HG03457 (cell line): Measurements from ENCODE around the gene CKMT1A.
"Not testable (repeated sequence)": the region's sequence is repeated elsewhere in the genome, so short reads cannot be mapped to it uniquely, and the experiment has no call there.

Experiments used
- ATAC-seq: cut with Tn5 transposase; IDR thresholded peaks from one replicate; pipeline ENCODE4 v1.9.1; 2021; ENCODE audit warnings: moderate number of reproducible peaks; ENCODE audit not compliant: unreplicated experiment

The CKMT1A gene

GRCh38 chr15:43693148-43694022, at the start of gene CKMT1A:
Gene CKMT1A (plus strand): TSS chr15:43693859. CDS start chr15:43694051, 192 bp downstream.
- ATAC-seq, result not testable (repeated sequence)

- ATAC-seq, result no peak
Observed at GRCh38 chr15:43648649-43649429, 44.8 kb upstream of the CKMT1A start, which contains the start of gene CATSPER2. Gene CATSPER2 (minus strand): TSS chr15:43648844. CDS start chr15:43648061, 783 bp downstream.

GRCh38 chr15:43649430-43649926, 44.2 kb upstream of the CKMT1A start:
- ATAC-seq, result not testable (repeated sequence)

- ATAC-seq, result not testable (repeated sequence)
Observed at GRCh38 chr15:43659727-43660126, 33.9 kb upstream of the CKMT1A start.

GRCh38 chr15:43662293-43662692, 31.4 kb upstream of the CKMT1A start:
- not testable (repeated sequence) for ATAC-seq

DNA sequence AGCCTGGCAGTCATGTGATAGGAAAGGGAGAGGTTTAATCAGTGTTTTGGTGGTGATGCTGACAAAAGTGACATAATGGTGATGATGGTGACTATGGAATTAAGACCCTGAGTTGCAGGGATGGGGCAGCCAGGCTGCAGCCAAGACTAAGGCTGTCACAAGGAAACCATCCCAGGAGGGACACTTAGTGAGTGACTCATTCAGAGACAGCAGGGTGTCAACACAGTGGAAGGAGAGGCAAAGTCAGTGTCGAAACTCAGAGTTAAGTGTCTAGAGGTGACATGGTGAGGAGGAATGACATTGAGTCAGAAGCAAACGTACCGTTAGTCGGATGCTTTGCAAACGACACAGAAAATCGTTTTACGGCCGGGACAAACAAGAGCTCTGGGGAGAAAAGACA, 30.3 kb upstream of the CKMT1A start:
- ATAC-seq, result not testable (repeated sequence)

DNA sequence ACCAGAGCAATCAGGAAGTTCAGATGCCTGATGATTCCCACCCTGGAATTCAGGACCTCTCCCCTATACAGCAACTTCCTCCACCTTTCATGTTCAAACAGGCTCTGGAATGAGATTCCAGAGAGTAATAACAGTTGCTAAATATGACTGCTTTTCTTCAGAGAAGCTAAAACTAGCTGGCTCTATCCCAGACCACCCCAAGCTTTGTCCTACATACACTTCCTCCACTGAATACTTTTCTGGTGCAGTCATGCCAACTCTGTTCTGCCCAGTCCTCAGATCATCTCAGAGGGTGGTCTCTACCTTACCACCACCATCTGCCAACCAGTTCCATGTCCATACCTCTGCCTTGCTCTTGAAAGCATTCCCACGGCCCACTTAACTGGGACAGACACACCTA, 27.5 kb upstream of the CKMT1A start:
- ATAC-seq, result not testable (repeated sequence)

DNA sequence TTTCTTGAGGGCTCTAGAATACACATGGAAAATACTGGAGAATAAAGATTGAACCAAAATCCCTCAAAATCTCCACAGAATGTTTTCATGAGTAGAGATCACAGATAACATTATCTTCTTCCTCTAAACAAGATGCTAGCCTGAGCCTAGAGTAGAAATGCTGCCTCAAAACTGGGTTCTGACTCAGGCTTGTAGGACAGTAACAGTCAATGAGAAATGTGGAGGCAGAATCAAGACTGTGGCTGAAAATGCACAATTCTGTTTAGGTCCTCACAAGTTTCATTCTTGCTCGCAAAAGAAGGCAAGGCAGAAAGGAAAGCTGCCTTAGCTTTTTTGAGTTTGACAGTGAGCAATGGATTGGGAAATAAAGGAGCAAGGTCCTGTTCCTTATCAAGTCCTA, 19.5 kb upstream of the CKMT1A start:
- ATAC-seq, result not testable (repeated sequence)

- ATAC-seq, result peak; percentile 86
Observed at GRCh38 chr15:43689604-43690301, 3.9 kb upstream of the CKMT1A start.

DNA sequence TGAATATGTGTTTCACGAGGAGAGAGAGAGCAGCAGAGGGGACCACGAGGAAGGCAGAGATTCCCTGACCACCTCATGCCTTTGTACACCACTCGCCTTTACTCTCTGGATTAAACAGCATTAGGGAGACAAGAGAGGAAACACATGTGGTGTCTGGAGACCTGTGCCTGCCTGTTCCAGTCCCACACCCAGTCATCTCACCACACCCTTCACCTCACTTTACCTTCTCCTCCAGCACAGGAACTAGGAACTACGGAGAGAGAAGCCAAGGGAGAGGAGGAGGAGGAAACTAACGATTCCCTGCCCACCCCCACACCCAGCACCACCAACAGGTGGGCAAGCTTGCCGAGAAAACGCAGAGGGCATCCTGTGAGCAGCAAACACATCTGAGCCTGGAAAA, 980 bp upstream of the CKMT1A start:
- ATAC-seq, result not testable (repeated sequence)

DNA sequence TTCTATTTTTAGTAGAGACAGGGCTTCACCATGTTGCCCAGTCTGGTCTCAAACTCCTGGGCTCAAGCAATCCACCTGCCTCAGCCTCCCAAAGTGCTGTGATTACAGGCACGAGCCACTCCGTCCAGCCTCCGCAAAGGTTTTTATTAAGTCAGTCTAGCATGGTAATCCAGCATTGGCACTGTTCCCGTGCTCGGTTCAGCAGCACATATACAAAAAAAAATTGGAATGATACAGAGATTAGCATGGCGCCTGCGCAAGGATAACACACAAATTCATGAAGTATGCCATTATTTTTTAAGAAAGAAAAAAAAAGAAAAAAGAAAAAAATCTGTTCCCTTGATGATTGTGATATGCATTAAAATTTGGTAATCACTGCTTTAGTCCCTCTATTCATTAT, 8.5 kb downstream of the CKMT1A start:
- no peak for ATAC-seq

GRCh38 chr15:43702701-43703424, 9.2 kb downstream of the CKMT1A start:
- no peak for ATAC-seq

DNA sequence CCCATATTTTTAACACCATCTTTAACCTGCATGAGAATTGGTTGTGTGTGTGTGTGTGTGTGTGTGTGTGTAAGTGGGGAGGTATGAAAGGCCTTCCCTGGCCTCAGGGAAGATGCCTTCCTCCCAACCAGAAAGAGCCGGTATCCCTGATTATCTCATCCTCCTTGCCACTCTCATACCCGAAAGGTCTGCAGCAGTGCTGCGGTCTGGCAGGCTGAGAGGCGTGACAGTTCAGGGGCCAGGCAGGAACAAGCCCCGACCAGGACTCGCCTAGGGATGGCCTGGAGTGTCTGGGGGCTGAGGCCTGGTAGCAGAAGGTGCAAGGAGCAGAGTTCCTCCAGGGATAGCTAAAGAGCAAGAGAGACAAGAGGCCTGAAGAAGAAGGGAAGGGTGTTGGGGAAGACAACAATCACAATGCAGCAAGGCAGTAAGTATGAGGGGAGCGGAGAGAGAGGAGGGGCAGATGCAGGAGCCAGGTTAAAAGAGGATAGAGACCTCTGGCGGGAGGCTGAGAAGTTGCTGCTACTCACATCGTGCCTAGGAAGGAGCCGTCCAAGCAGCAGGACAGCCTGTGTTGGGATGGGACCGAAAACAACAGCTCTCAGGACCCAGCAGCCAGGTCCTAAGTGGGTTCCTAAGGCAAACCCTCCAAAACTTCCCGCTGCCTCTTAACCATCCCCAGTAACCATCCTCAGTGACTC, 16.9 kb downstream of the CKMT1A start:
- not testable (repeated sequence) for ATAC-seq

DNA sequence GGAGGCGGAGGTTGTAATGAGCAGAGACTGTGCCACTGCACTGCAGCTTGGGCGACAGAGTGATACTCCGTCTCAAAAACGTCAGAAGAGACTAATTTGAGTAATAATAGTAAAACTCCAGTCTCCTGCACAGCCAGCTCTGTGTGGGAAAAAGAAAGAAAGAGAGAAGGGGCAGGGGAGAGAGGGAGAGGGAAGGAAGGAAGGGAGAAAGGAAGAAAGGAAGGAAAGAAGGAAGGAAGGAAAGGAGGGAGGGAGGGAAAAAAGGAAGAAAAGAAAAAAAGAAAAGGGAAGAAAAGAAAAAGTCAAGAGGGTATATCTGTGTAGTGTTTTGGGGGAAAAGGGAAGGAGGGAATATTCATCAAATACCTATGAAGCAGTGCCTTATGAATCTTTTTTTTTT, 29.5 kb downstream of the CKMT1A start:
- ATAC-seq, result no peak

- not testable (repeated sequence) for ATAC-seq
Observed at GRCh38 chr15:43726306-43726705, 32.6 kb downstream of the CKMT1A start.

DNA sequence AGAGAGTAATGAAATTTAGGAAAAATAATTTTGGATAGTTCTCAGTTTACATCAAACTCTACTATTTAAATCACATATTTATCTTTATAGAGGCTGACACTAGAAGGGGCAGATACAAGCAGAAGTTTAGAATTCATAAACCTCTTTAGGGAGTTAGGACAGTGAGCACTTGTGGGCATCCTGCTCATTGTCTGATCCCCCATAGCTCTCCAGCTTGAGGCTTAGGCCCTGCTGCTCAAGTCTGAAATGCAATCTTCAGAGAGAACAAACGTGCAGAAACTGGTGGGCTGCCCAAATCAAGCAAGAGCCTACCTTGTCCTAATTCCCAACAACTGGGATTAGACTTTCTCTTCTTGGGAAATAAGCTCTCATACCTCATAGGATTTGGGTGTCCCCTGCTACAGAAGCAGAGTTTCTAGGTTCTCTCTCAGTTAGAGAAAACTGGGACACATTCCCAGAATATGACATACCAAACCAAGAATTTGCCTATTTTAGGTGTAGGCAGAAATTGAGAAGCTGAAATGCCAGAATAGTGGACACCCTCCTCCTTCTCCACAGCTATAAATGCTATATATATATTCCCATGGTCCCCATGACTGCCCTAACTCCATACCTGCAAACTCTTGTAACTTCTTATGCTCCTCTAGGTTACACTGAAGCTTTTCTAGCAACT, 34.5 kb downstream of the CKMT1A start:
- not testable (repeated sequence) for ATAC-seq

DNA sequence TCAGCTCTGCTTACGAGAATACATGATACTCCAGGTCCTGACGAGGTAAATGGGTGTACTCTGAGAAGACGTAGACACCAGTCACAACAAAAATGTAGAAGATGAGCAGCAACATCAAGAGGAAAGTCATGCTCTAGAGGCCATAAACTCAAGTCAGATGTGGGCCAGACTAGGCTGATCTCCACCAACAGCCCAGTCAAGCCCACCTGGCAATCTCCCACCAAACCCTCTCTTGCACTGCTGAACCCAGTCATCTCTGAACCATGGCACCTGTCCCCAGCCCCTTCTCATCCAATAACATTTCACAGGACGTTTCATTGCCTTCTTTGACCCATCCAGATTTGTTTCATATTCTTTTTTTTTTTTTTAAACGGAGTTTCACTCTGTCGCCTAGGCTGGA, 41.8 kb downstream of the CKMT1A start:
- peak; percentile 37 for ATAC-seq

DNA sequence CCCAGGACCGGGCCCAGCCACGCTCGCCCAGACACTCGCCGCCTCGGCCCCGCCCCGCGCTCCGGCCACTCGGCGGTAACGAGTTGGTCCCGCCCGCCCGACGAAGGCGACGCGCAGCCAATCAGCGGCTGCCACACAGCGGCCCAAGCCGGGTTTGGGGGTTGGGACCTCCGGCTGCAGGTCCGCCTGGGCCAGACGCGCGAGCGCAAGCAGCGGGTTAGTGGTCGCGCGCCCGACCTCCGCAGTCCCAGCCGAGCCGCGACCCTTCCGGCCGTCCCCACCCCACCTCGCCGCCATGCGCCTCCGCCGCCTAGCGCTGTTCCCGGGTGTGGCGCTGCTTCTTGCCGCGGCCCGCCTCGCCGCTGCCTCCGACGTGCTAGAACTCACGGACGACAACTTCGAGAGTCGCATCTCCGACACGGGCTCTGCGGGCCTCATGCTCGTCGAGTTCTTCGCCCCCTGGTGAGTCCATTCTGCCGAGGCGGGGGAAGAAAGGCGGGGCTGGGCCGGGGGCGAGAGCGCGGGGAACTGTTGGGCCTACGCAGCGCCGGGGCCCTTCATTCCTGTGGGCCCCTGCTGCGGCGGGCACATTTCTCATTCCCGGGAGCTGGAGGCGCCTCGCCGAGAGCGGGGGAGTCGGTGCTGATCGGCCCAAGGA, 52.7 kb downstream of the CKMT1A start, which contains the start of gene PDIA3:
TSS of gene PDIA3 (plus strand) at position 194 of the 658 bp plus-strand sequence. CDS start at position 296, 102 bp downstream.
- peak; percentile 51 for ATAC-seq
